Skeletal muscle satellite cell (primary cell): ENCODE data around the gene RPN1.

Experiments
- H3K27me3 ChIP-seq: 2 replicates; pipeline ENCODE4 v1.7.0; 2013; ENCODE audit warnings: low read length; ENCODE audit not compliant: control insufficient read depth, insufficient read depth
- H3K36me3 ChIP-seq: 2 replicates; pipeline ENCODE4 v1.7.0; 2013; ENCODE audit warnings: mild to moderate bottlenecking, control low read depth, low read length; ENCODE audit not compliant: insufficient read depth
- H3K4me1 ChIP-seq: 2 replicates; pipeline ENCODE4 v1.7.0; 2013; ENCODE audit warnings: low read length; ENCODE audit not compliant: control insufficient read depth, insufficient read depth
- H3K4me2 ChIP-seq: 2 replicates; pipeline ENCODE4 v1.7.0; 2013; ENCODE audit warnings: mild to moderate bottlenecking, low read length
- H3K4me3 ChIP-seq: 2 replicates; pipeline ENCODE4 v1.7.0; 2013; ENCODE audit warnings: low read length
- H3K9ac ChIP-seq: 2 replicates; pipeline ENCODE4 v1.7.0; 2013; ENCODE audit warnings: mild to moderate bottlenecking, low read depth, low read length, moderate library complexity
- H3K9me3 ChIP-seq: replicated peaks from 2 replicates; pipeline ENCODE4 v1.7.0; 2013; ENCODE audit warnings: mild to moderate bottlenecking, control low read depth, low read length

RPN1 gene

GRCh38 chr3:128573707-128574162 is 76.9 kb downstream of the RPN1 start:
- no peaks in the 10 kb centered on the region for H3K4me1 ChIP-seq
- H3K36me3 ChIP-seq: no peaks in the 10 kb centered on the region
- no peak overlapping the region for H3K9ac ChIP-seq
- peaks cover 63% of the 10 kb centered on the region for H3K27me3 ChIP-seq
- H3K9me3 ChIP-seq: no peaks in the 10 kb centered on the region
- H3K4me3 ChIP-seq: no peak overlapping the region
- no peak overlapping the region for H3K4me2 ChIP-seq

DNA sequence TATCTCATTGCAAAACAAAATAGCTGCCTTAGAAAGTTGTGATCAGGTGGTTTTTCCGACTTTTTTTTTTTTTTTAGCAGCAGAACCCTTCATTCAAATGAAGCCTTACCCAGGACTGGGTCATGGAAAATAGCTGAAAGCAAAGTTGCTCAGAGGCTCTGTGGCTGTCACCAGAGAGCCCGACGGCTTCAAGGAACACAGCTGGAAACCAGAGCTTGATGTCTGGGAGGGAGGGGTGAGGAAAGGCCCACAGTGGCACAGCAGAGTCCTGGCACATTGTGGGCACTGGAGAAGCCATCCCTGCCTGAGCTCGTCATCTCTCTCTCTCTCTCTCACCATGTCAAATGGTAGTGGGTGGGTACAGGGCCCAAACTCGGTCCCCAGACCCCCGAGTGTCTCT is 77.5 kb downstream of the RPN1 start:
- no peaks in the 10 kb centered on the region for H3K36me3 ChIP-seq
- no peaks in the 10 kb centered on the region for H3K4me1 ChIP-seq
- no peak overlapping the region for H3K4me3 ChIP-seq
- H3K27me3 ChIP-seq: peaks cover 57% of the 10 kb centered on the region
- H3K4me2 ChIP-seq: no peak overlapping the region
- no peaks in the 10 kb centered on the region for H3K9me3 ChIP-seq
- H3K9ac ChIP-seq: no peak overlapping the region

GRCh38 chr3:128572644-128573105 is 77.9 kb downstream of the RPN1 start:
- Histone ChIP-seq H3K4me3 (no peak overlapping the region), H3K4me2 (no peak overlapping the region)

DNA sequence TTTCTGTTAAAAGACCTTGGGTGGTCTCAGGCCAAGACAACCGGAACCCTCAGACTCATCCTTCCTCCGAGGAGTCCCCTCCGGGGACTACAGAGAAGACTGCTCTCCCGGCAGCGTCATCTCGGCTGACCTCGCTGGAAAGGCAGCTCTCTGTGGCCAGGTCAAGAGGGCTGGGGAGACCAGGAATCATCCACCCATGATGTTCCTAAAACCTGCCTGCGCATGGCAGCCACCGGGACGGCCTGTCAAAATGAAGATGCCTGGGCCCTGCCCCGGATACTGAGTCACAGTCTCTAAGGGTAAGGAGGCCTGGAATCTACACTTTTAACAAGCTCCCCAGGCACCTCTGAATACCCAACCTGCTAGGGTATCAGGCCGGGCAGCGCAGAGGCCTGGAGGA is 78.6 kb downstream of the RPN1 start:
- no peak overlapping the region for H3K4me2 ChIP-seq
- H3K9me3 ChIP-seq: no peaks in the 10 kb centered on the region
- no peaks in the 10 kb centered on the region for H3K36me3 ChIP-seq
- no peaks in the 10 kb centered on the region for H3K4me1 ChIP-seq
- peaks cover 65% of the 10 kb centered on the region for H3K27me3 ChIP-seq
- no peak overlapping the region for H3K4me3 ChIP-seq
- no peak overlapping the region for H3K9ac ChIP-seq

More at GRCh38 chr3:128572644-128573105, 77.9 kb downstream of the RPN1 start:
- Histone ChIP-seq H3K36me3 (no peaks in the 10 kb centered on the region), H3K9ac (no peak overlapping the region), H3K9me3 (no peaks in the 10 kb centered on the region), H3K4me1 (no peaks in the 10 kb centered on the region), H3K27me3 (peaks cover 59% of the 10 kb centered on the region)
